Renal cortical epithelial cell (primary cell): ENCODE results near the gene ZNF280A. TPM values are rescaled to one million over a fixed set of nuclear protein-coding genes. Genes with fewer than 3 reads are reported as not detected.

Source experiments
- DNase-seq: peaks from one replicate; pipeline ENCODE4 v3.0.0-alpha.2; 2011; ENCODE audit warnings: low read depth
- total RNA-seq: library from RNA; depleted of rRNA; stranded (reverse); fragments of >200 nt; gene quantifications from 2 replicates; pipeline ENCODE4 v1.2.3, GENCODE V29; 2014

ZNF280A gene
- total RNA-seq = not detected in 2 replicates

- no peak for DNase-seq
Observed at GRCh38 chr22:22520020-22520656, at the start of gene ZNF280A. TSS of gene ZNF280A (minus strand) at chr22:22520270. CDS start at chr22:22515630, 4,640 bp downstream.

GRCh38 chr22:22569218-22569617 is 49.1 kb upstream of the ZNF280A start:
- no peak for DNase-seq

DNA sequence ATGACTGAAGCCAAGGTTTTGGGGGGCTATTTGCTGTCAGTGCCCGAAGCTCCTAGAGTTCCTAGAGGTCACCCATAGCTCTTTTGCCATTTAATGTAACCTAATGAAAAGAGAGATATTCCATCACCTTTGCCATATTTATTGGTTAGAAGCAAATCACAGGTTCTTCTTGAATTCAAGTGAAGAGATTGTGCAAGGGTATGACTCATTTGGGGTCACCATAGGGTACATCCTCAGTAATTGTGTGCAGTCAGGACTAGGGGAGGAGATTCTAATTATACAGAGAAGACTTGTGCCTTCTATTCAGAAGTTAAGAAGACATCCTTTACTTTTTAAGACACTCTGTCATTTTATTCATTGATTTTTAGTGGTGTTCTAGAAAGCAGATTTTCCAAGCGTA is 45.9 kb upstream of the ZNF280A start:
- DNase-seq = peak; percentile 77

DNA sequence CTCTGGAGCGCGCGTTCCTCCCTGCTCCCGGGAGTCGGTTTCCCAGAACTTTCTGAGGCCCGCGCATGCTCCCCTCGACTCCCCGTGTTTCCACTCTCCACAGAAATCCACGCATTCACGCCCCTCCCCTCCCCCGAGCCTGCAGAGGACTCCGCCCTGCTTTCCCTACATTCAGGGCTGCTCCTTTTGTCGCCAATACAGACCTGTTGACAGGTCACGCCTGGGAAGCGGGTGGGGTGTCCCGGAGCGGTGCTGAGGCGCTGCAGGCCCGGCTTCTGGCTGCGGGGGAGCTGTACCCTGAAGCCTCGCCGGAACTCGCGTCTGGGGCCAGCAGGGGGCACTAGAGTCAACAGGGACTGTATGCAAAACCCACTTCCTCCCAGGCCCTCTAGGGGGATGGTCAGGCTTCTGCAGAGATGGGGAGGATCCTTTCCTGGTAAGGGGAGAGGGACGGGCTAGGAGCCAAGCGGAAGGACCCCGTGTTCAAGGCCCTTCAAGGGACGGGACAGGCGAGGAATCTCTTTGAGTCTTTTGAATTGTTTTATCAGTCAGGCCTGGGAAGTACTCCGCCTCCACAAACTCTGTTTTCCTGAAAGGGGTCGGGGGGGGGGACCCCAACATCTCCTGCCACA is 39.0 kb upstream of the ZNF280A start, which contains the start of gene PRAME:
Gene PRAME, minus strand, starts transcription at position 294 of the 632 bp plus-strand sequence. CDS start 2,433 bp downstream, outside the sequence.
- peak; percentile 44 for DNase-seq

- no peak for DNase-seq
Observed at GRCh38 chr22:22558071-22558971, 38.3 kb upstream of the ZNF280A start.

DNA sequence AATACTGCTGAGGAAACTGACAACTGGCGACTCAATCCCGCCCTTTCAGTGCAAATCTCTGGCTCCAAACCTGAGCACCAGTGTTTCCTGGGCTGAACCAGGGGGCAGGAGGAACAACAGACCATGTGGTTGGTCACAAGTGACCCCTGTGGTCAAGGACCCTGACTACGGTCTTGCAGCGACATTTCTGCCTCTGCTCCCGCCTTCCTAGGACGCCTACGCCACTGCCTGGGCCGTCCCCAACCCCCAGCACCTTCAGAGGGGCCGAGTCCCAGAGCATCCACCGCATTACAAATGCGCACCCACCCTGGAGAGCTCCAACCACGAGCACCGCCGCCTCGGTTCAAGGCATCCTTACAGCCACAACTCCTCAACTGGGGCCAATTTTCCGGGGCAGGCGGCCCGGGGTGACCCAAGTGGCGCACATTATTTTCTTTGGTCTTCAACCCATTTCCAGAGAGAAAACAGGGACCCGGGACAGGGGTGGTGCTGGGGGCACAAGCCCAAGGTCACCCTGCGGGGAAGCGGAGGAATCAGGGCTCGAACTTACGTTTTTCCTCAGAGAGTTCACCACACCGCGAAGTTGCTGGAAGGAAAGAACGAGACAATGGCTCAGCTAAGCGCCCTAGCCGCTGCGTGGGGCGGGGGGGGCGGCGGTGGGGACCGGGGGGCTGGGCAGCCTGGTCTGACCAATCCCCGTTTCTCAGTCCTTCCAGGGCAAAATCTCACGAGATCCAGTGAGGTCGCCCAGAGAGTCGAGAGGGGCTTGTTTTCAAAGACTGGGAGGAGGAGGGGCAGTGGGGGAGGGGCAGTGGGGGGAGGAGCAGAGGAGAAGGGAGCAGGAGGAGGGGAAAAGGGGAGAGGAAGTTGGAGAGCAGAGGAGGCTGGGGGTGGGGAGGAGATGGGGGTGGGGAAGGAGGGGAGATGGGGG is 37.2 kb upstream of the ZNF280A start:
- DNase-seq = no peak

DNA sequence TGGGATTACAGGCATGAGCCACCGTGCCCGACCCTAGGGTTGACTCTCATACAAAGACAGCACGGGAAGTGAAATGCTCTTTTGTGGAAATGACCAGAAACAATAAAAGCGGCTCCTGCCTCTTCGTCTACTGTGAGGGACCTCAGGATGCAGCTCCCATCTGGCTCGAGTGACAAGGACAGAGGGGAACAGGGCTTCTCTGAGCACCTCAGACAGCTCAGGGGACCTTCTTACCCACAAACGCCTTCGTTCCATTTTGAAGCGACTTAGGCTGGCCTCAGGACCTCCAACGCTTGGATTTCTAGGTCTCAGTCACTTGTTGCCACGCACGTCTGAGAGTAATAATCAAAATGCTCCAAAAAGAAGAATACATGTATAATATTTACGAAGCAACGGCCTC is 36.5 kb upstream of the ZNF280A start:
- DNase-seq = no peak

DNA sequence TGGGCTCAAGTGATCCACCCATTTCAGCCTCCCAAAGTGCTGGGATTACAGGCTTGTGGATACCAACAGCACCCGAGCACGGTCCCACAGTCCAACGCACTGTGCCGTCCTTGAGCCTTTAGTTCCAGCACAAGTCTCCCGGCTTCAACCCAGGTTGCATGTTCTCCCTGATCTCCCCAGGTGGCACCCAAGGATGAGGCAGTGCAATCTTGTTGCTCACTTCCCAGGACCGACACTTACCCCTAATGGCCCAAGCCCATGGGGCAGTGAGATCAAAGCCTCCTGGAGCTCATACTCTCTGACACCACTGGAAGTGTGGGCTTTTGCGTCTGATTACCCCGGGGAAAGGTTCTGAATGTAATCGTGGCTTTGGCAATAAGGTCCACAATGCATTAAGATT is 35.5 kb upstream of the ZNF280A start:
- DNase-seq = no peak

DNA sequence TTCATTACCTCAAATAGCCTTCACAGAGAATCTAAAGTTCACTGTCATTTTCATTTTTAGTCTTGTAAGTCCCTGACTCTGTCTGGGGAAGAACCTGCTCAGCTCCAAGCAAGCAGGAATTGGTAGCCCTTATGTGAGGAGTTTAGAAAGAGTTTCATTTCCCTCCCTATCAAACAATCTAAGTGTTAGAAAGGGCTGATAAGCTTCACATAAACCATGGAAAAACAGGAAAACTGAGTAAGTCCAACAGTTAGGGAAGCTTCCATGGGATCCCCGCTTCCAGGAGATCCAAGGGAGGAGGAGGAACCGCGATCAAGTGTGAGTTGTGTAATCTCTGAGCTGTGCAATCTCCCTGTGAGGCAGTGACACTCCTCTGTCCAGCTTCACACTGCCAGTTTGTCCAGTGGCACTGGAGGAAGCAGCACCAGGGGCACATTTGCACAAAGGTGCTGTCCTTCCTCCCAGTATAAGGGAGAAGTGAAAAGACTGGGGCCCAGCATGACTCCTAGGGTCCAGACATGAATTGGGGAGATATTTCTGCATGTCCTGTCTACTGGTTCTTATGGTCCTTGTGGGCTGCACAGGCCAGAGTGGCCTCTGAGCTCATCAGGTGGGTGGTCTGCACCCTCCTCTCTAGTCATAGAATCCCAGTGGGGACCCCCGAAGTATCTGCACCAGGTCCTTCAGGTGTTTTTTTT is 34.7 kb upstream of the ZNF280A start:
- no peak for DNase-seq

- DNase-seq = no peak
Observed at GRCh38 chr22:22553735-22554586, 33.9 kb upstream of the ZNF280A start.

DNA sequence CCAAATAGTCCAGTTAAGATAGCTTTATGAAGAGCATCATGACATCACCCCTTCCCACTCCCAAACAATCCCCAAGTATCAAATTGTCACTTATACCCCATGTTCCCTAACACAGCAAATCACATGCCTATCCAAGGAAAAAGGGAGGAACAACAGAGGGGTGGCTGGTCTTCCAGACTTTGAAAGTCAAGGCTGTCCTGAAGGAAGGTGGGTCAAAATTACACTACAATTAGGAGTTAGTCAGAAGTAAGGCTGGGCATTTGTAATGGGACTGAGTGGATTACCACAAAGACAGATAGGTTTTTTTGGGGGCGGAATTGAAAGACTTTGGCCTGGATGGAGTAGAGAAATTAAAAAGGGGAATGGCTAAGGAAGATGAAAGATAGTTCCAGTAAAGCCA is 33.1 kb upstream of the ZNF280A start:
- no peak for DNase-seq

DNA sequence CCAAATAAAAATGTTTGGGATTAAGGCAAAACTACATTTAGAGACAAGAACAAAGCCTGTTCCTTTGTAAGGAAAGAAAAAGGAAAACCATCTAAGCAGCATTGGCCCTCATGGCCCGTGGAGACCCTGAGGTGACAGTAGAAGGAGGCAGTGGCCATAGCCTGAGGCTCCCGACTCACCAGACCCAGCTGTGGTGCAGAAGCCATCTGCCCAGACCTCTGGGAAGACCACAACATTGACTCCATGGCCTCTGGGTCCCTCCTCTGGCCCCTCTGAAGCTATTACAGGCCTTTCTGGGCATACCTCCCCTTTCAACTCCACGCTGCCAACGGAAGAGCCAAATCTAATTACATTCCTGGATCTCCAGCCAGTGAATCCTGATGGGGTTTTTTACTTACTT is 32.6 kb upstream of the ZNF280A start:
- no peak for DNase-seq

DNA sequence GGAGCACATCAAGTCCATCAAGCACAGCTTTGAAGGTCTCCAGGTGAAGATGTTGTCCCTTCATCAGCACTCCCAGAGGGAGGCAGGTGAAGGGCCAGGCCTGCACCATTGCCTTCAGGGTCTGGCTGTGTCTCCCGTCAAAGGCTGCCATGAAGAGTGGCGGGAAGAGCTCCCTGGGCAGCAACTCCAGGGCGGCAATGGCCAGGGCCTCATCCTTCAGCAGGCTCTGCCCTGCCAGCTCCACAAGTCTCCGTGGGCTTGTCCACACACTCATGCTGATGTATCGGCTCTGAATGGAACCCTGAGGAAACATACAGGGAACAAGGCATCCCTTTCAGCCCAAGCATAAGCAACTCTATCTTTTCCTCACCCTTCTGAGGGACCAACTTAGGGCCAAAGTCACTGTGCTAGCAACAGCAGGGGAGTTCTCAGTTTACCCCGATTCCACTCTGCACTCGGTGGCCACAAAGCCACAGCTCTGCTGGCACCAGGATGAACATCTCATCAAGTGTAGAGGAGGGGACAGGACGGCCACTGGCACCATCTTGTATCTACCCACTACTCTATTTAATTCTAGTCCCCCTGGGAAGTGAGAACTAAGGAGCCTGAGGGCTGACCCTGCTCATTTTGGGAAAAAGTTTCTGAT is 30.8 kb upstream of the ZNF280A start:
- DNase-seq = no peak

DNA sequence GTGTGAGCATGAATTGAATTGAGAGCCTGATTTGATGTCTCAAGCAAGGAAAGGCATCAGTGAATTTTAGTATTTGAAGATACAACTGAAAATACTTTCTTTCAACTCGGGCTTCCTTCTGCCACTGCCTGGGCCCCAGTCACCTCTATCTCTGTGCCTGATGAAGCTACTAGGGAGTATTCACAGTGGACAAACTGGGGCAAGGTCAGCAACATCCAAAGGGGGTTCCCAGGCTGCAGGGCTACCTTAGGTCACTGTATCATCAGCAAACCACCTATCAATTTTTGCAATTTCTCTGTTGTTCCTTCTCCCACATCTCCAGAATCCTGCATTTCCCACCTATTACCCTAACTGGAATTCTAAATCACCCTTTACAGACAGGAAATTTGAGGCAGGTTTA is 28.8 kb upstream of the ZNF280A start:
- no peak for DNase-seq

DNA sequence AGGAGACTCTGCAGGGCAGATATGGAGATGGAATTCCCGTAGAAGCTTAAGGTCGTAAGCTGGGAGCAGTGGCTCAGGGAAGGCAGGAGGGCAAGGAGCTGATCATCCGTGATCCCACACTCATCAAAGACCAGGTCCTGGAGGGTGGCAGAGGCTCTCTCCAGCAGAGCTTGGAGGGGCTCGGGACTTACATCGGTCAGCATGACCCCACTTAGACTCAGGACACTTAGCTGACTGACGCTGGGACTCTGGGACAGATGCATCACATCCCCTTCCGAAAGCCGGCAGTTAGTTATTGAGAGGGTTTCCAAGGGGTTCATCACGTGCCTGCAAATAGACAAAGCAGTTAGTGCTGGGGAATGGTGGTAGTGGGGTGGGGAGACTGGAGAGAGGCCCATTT is 28.2 kb upstream of the ZNF280A start:
- DNase-seq = no peak

- DNase-seq = no peak
Observed at GRCh38 chr22:22547692-22548300, 27.7 kb upstream of the ZNF280A start.

DNA sequence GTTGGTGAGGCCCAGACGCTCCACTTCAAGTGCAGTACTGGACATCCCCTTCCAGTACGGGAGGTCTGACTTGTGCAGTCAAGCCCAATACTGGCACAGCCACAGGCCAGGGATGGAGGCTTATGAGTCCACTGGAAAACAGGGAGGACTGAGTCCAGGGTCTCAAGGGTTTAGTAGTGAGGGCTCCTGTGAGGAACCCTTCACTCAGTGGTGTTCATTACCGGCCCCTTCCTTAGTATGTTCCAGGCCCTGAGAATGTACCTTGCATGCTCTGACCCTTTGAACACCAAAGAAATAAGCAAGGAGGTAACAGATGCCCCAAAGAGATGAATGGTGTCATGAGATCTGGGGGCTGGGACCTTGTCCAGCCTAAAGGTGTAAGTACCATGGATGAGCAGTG is 27.2 kb upstream of the ZNF280A start:
- DNase-seq = no peak

DNA sequence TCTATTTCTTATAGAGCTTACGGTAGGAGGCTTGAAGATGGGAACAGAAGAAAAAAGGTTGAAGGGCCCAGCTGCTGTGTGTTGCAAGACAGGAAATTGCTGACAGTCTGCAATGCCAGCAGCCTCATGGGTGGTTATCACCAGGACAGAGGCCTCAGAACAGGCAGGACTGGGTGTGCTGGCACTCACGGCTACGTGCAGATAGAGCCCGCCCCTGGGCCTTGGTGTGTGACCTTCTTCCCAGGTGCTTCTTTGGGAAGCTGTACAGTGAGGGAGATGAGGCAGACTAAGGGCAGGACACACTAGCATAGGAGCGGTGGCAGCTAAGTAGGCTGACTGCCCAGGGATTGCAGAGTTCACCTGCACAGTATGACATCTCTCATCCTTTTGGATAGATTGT is 26.4 kb upstream of the ZNF280A start:
- no peak for DNase-seq

DNA sequence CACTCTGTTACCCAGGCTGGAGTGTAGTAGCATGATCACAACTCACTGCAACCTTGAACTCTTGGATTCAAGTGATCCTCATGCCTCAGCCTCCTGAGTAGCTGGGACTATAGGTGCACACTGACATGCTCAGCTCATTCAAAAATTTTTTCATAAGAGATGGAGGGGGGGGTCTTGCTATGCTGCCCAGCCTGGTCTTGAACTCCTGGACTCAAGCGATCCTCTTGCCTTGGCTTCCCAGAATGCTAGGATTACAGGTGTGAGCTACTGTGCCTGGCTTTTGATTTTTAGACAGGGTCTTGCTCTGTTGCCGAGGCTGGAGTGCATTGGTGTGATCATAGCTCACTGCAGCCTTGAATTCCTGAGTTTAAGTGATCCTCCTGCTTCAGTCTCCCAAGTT is 25.0 kb upstream of the ZNF280A start:
- no peak for DNase-seq
